Esophagus (tissue), 2 donors: ENCODE results near the gene SLC6A13. TPM values are rescaled to one million over a fixed set of nuclear protein-coding genes. Genes with fewer than 3 reads are reported as not detected.
A peak's percentile ranks its signal among the peaks of the same experiment; 100 is the strongest.

Source experiments
- H3K27ac ChIP-seq, 2 donors: one replicate each; pipeline ENCODE4 v1.5.1; 2013; ENCODE audit warnings: low read depth in 2 of 2, mild to moderate bottlenecking in 2 of 2, inconsistent platforms in 1 of 2, low read length in 1 of 2, moderate library complexity in 1 of 2
- H3K27me3 ChIP-seq, 2 donors: one replicate each; pipeline ENCODE4 v1.6.1; 2013; ENCODE audit warnings: low read length in 2 of 2, control low read depth in 1 of 2, mild to moderate bottlenecking in 1 of 2; ENCODE audit not compliant: insufficient read depth in 2 of 2, control insufficient read depth in 1 of 2
- H3K36me3 ChIP-seq, 2 donors: one replicate each; pipeline ENCODE4 v1.6.1; 2013; ENCODE audit warnings: low read length in 1 of 2; ENCODE audit not compliant: control insufficient read depth in 2 of 2, insufficient read depth in 2 of 2
- H3K4me1 ChIP-seq, 2 donors: one replicate each; pipeline ENCODE4 v1.6.1; 2013; ENCODE audit warnings: low read length in 1 of 2; ENCODE audit not compliant: control insufficient read depth in 2 of 2, insufficient read depth in 2 of 2
- H3K4me3 ChIP-seq, 2 donors: one replicate each; pipeline ENCODE4 v1.5.1; 2013; ENCODE audit warnings: low read length in 2 of 2, mild to moderate bottlenecking in 2 of 2, low read depth in 1 of 2, moderate library complexity in 1 of 2
- H3K9me3 ChIP-seq, 2 donors: one replicate each; pipeline ENCODE4 v1.6.1; 2013; ENCODE audit warnings: mild to moderate bottlenecking in 2 of 2, low read depth in 1 of 2, low read length in 1 of 2, moderate library complexity in 1 of 2; ENCODE audit not compliant: control insufficient read depth in 2 of 2, insufficient read depth in 1 of 2
- WGBS, 2 donors: extraction: QIAGEN DNeasy Blood & Tissue Kit; methylation state at CpG; one replicate each; pipeline ENCODE4 v1.1.7; 2013; 5-methylcytosine and 5-hydroxymethylcytosine counted together
- polyA plus RNA-seq, 2 donors: library from polyadenylated mRNA; stranded (reverse); fragments of 200-250 nt; gene quantifications; one replicate each; pipeline ENCODE4 v1.2.3, GENCODE V29; 2013
- donor health status: healthy with polysubstance abuse.
- donor health status: Bipolar disorder and iron deficiency.

The SLC6A13 gene
- polyA plus RNA-seq, 2 donors: 0.10 TPM; not detected in 1

DNA sequence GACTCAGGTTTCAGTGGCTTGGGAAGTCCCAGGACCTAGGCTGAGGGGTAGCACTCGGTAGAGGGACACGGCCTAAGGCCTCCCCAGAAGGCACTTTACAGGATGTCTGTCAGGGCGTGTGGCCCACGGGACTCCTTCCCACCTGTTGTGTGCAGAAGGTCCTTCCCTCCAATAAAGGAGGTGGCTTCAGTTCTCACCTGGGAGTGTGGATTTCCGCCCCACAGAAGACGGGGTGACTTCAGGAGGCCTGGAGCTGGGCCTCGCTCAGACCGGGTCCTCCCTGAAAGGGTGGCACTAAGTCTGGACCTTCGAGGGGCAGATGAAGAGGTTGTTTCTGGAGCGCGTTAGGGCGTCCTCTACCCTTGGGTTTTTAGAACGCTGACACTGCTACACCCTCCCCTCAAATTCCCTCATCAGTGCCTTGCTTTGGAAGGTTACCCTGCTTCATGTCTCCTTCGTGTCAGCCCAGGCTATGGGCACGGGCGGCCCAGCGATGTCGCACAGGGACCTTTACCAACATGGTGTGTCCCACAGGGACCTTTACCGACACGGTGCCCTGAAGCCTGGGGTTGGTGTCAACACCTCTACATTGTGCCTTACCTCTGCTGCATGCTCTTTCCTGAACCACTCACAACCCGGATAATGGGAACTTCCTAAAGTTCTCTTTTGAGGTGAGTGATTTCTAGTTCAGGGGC, 55.7 kb downstream of the SLC6A13 start:
- Histone ChIP-seq H3K36me3 (no peaks in the 10 kb centered on the region), H3K27me3 (peaks cover 3 to 6% of the 10 kb centered on the region in 2 donors), H3K4me1 (peaks cover 4 to 8% of the 10 kb centered on the region in 2 donors), H3K4me3 (no peak overlapping the region), H3K9me3 (no peaks in the 10 kb centered on the region), H3K27ac (no peak overlapping the region)
- 91% methylated on average over 21 of the region's 21 CpGs for WGBS, 2 donors

DNA sequence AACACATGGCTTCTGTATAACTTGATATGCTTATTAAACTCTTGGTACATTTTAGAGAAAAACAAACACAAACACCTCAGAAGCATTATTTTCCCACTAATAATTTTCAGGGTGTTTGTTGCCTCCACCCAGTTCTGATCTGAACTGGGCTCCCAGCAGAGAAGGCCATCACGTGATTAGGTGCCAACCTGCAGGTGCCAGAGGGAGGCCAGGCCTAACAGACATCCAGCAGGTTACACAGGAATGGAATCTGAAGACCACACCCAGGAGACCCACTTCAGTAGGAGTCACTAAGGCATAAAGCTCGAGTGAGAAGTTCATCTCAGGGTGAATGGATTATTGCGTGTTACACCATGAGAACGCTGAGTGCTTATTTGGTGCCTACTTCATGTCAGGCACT, 57.6 kb downstream of the SLC6A13 start:
- Histone ChIP-seq H3K27me3 (peaks cover 3 to 6% of the 10 kb centered on the region in 2 donors), H3K9me3 (no peaks in the 10 kb centered on the region), H3K27ac (no peak overlapping the region), H3K4me3 (no peak overlapping the region), H3K36me3 (no peaks in the 10 kb centered on the region), H3K4me1 (peaks cover 4 to 8% of the 10 kb centered on the region in 2 donors)
- WGBS, 2 donors: 74 to 76% methylated on average over 4 of the region's 4 CpGs

GRCh38 chr12:204261-204678, 58.4 kb downstream of the SLC6A13 start:
- H3K4me3 ChIP-seq: no peak overlapping the region
- no peaks in the 10 kb centered on the region for H3K9me3 ChIP-seq
- 84 to 92% methylated on average over 11 of the region's 11 CpGs for WGBS, 2 donors
- H3K4me1 ChIP-seq: peaks cover 4 to 8% of the 10 kb centered on the region in 2 donors
- H3K27ac ChIP-seq: no peak overlapping the region
- peaks cover 3 to 6% of the 10 kb centered on the region in 2 donors for H3K27me3 ChIP-seq
- H3K36me3 ChIP-seq: no peaks in the 10 kb centered on the region

DNA sequence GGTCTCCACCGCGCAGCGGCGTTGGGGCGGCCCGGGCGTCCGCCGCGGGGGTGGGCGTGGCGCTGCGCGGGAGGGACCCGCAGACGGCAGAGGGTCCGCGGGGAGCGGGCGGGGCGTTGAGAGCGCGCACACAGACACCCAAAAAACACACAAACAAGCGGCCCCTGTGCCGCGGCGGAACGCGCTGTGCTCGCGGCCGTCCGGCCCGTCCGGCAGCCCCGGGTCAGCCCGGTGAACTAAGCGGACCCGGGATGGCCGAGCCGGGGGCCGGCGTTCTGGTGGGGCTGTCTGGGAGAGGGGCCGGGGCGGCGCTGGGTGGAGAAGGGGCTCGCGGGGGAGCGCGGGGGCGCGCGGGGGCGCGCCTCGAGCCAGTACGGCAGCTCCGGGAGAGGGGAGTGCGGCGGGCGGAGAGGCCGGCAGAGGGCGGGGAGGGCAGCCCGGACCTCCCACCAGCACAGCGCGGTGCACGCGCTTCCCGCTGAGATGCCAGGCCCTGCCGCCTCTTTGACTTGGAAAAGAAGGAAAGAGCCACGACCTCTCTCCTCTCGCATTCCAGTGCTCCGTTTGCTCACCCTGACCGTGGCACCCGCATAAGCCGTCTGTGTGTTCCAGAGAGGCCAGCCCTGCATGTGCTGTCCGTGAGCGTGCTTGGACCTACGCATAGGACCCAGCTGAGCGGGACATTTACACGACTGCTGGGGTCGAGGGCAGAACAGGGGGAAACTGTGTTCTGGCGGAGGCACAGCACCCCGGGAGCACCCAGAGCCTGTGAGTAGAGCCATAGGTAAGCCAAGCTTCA, 59.0 kb downstream of the SLC6A13 start:
- Histone ChIP-seq H3K9me3 (no peaks in the 10 kb centered on the region), H3K36me3 (no peaks in the 10 kb centered on the region), H3K27me3 (peaks cover 3 to 6% of the 10 kb centered on the region in 2 donors), H3K4me3 (peak overlapping the region in 1 of 2 donors; percentile 33), H3K4me1 (peaks cover 4 to 8% of the 10 kb centered on the region in 2 donors), H3K27ac (no peak overlapping the region)
- WGBS, 2 donors: 25 to 30% methylated on average over 55 to 84 of the region's 84 CpGs

GRCh38 chr12:203074-203461, 59.6 kb downstream of the SLC6A13 start:
- H3K9me3 ChIP-seq: no peaks in the 10 kb centered on the region
- H3K36me3 ChIP-seq: no peaks in the 10 kb centered on the region
- H3K27me3 ChIP-seq: peaks cover 3 to 6% of the 10 kb centered on the region in 2 donors
- H3K27ac ChIP-seq: no peak overlapping the region
- 61 to 66% methylated on average over 16 of the region's 16 CpGs for WGBS, 2 donors
- H3K4me1 ChIP-seq: peaks cover 4 to 8% of the 10 kb centered on the region in 2 donors
- H3K4me3 ChIP-seq: peak overlapping the region in 1 of 2 donors; percentile 33

DNA sequence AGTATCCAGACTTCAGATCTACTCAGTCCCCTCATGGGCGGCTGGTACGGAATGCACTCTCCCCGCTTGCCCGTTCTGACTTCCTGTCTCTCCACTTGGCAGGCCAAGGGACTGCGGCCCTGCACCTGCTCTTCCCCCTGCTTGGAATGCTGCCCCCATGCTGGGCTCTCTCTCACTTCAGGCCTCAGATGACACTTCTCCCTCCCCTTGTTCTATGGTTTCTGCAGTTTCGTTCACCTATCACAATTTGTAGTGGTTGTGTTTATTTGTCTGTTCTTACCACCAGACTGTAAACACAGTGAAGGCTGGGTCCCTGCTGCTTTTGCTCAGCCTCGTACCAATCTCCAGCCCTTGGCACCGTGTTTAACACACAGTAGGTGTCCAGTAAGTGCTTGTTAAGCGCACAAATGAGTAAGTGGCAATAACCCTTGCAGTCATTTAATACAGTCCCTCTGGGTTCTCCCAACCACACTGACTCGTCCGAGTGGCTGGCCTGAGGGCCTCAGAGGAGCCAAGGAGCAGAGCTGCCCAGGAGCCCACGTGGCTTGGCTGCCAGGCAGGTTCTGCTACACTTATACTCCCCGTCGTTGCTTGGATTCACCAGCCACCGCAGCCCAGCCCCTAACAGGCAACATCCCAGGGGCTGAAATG, 60.4 kb downstream of the SLC6A13 start:
- peaks cover 3% of the 10 kb centered on the region in 2 donors for H3K27me3 ChIP-seq
- H3K4me3 ChIP-seq: no peak overlapping the region
- WGBS, 2 donors: 51 to 55% methylated on average over 15 of the region's 15 CpGs
- no peaks in the 10 kb centered on the region for H3K9me3 ChIP-seq
- no peak overlapping the region for H3K27ac ChIP-seq
- peaks cover 4 to 8% of the 10 kb centered on the region in 2 donors for H3K4me1 ChIP-seq
- no peaks in the 10 kb centered on the region for H3K36me3 ChIP-seq

- no peak overlapping the region for H3K4me3 ChIP-seq
- no peaks in the 10 kb centered on the region for H3K36me3 ChIP-seq
- WGBS, 2 donors: 75 to 78% methylated on average over 8 of the region's 8 CpGs
- no peak overlapping the region for H3K27ac ChIP-seq
- peaks cover 0 to 3% of the 10 kb centered on the region in 2 donors for H3K27me3 ChIP-seq
- peaks cover 4 to 8% of the 10 kb centered on the region in 2 donors for H3K4me1 ChIP-seq
- H3K9me3 ChIP-seq: no peaks in the 10 kb centered on the region
Observed at GRCh38 chr12:201361-201760, 61.3 kb downstream of the SLC6A13 start.

DNA sequence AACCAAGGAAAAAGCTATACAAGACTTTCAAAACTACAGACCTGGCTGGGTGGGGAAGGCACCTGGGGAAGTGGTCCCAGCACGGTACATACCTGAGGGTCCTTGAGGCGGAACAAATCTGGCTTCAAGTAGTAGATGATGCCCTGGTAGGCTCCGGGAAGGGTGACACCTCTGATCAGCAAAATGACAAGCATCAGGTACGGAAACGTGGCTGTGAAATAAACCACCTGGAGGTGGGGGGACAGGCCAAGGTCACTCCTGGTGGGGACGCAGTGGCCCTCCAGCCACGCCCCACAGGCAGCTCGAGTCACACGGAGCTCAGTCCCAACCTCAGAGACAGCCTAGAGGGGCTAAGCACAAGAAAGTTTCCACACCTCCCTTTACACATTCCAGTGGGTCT, 63.9 kb downstream of the SLC6A13 start:
- 52 to 59% methylated on average over 9 of the region's 9 CpGs for WGBS, 2 donors
- no peak overlapping the region for H3K27ac ChIP-seq
- H3K27me3 ChIP-seq: no peaks in the 10 kb centered on the region
- no peak overlapping the region for H3K4me3 ChIP-seq
- H3K36me3 ChIP-seq: no peaks in the 10 kb centered on the region
- H3K9me3 ChIP-seq: no peaks in the 10 kb centered on the region
- peaks cover 2 to 3% of the 10 kb centered on the region in 2 donors for H3K4me1 ChIP-seq

DNA sequence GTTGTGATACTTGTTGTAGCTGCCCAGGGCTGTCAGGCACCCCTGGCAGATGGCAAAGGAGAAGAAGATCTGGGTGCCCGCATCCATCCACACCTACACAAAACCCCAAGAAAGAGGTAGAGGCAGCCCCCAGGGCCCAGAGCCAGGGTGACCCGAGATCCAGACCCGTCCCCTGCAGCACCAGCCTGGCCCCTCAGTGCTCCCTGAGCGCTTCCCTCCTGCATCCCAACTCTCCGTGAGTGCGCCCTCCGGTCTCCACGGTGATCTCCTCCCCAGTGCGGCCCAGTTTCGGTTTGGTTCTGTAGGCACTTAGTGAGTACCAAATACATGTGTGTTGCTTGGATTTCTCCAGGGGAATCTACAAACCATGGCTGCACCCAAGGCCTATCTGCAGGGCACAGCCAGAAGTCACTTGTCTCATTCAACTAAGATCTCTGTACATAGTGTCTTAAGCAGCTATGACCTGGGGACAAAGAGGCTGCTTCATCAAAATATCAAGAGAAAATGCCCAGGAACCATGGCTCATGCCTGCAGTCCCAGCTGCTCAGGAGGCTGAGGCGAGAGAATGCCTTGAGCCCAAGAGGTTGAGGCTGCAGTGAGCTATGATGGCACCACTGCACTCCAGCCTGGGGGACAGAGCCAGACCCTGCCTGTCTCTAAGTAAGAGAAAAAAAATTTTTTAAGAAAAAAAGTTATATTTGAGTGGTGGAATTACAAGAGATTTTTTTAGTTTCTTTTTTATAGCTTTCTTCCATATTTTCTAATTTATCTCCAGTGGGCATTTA, 64.5 kb downstream of the SLC6A13 start:
- H3K4me3 ChIP-seq: no peak overlapping the region
- H3K27me3 ChIP-seq: no peaks in the 10 kb centered on the region
- H3K27ac ChIP-seq: no peak overlapping the region
- no peaks in the 10 kb centered on the region for H3K4me1 ChIP-seq
- H3K36me3 ChIP-seq: no peaks in the 10 kb centered on the region
- WGBS, 2 donors: 94 to 96% methylated on average over 11 of the region's 11 CpGs
- no peaks in the 10 kb centered on the region for H3K9me3 ChIP-seq
